ENCODE results near the gene ZNF282. TPM values are rescaled to one million over a fixed set of nuclear protein-coding genes. Genes with fewer than 3 reads are reported as not detected.
"Not testable (repeated sequence)": the region's sequence is repeated elsewhere in the genome, so short reads cannot be mapped to it uniquely, and the experiment has no call there.

Gene ZNF282
- total RNA-seq, 3 donors from 2014 or later (not counting 1 experiment from before 2014, with no cell fraction given) = 22.2 to 29.9 (median 26.0) TPM

- H3K36me3 ChIP-seq (ENCODE audit: control insufficient read depth, insufficient read depth, low read length) = peaks cover 36% of the 10 kb centered on the region
- DNase-seq = no peak
- H3K4me3 Mint-ChIP-seq = no peak overlapping the region
- H3K27ac ChIP-seq (ENCODE audit: low read length) = no peak overlapping the region
- H3K27me3 Mint-ChIP-seq (ENCODE audit: low read depth in 2 of 2) = no peaks in the 10 kb centered on the region
- no peak for TF ChIP-seq CTCF (IDR thresholded peaks at IDR 0.05)
- no peaks in the 10 kb centered on the region for H3K9me3 Mint-ChIP-seq
- H3K27me3 ChIP-seq (ENCODE audit: control insufficient read depth, insufficient read depth, low read length) = no peaks in the 10 kb centered on the region
- intact Hi-C loops (cut with micrococcal nuclease) = no loop called here
- no peaks in the 10 kb centered on the region for H3K36me3 Mint-ChIP-seq
- no peak overlapping the region for H3K4me3 ChIP-seq (ENCODE audit: low read length)
- H3K27ac Mint-ChIP-seq = peak overlapping the region in 1 of 2 donors; percentile 16
- H3K4me1 Mint-ChIP-seq = peaks cover 14 to 22% of the 10 kb centered on the region in 2 donors
- H3K4me1 ChIP-seq (ENCODE audit: control insufficient read depth, insufficient read depth, low read length) = peaks cover 13% of the 10 kb centered on the region
- no peaks in the 10 kb centered on the region for H3K9me3 ChIP-seq (ENCODE audit: control insufficient read depth, insufficient read depth, low read length)
- 98% methylated on average over 21 of the region's 21 CpGs for WGBS (ENCODE audit: insufficient coverage)
- no peak for ATAC-seq
Observed at GRCh38 chr7:149266451-149266850, 71.1 kb downstream of the ZNF282 start.

GRCh38 chr7:149267733-149268132, 72.4 kb downstream of the ZNF282 start:
- H3K9me3 Mint-ChIP-seq = no peaks in the 10 kb centered on the region
- Histone ChIP-seq H3K4me1 (ENCODE audit: control insufficient read depth, insufficient read depth, low read length) (peaks cover 6% of the 10 kb centered on the region), H3K9me3 (ENCODE audit: control insufficient read depth, insufficient read depth, low read length) (no peaks in the 10 kb centered on the region), H3K36me3 (ENCODE audit: control insufficient read depth, insufficient read depth, low read length) (peaks cover 48% of the 10 kb centered on the region), H3K27me3 (ENCODE audit: control insufficient read depth, insufficient read depth, low read length) (no peaks in the 10 kb centered on the region), H3K27ac (ENCODE audit: low read length) (no peak overlapping the region), H3K4me3 (ENCODE audit: low read length) (no peak overlapping the region)
- WGBS (ENCODE audit: insufficient coverage) = 95% methylated on average over 8 of the region's 8 CpGs
- TF ChIP-seq CTCF (IDR thresholded peaks at IDR 0.05) = no peak
- H3K36me3 Mint-ChIP-seq = no peaks in the 10 kb centered on the region
- H3K4me3 Mint-ChIP-seq = no peak overlapping the region
- intact Hi-C loops (cut with micrococcal nuclease) = no loop called here
- H3K4me1 Mint-ChIP-seq = peaks cover 11 to 18% of the 10 kb centered on the region in 2 donors
- DNase-seq (no peak), ATAC-seq (no peak)
- no peaks in the 10 kb centered on the region for H3K27me3 Mint-ChIP-seq (ENCODE audit: low read depth in 2 of 2)
- no peak overlapping the region for H3K27ac Mint-ChIP-seq

GRCh38 chr7:149274424-149274823, 79.1 kb downstream of the ZNF282 start:
- H3K9me3 Mint-ChIP-seq; ATAC-seq; H3K4me3 ChIP-seq (ENCODE audit: low read length); intact Hi-C loops (cut with micrococcal nuclease); H3K27me3 ChIP-seq (ENCODE audit: control insufficient read depth, insufficient read depth, low read length); DNase-seq; H3K36me3 Mint-ChIP-seq; H3K4me3 Mint-ChIP-seq; H3K9me3 ChIP-seq (ENCODE audit: control insufficient read depth, insufficient read depth, low read length); H3K27ac ChIP-seq (ENCODE audit: low read length); H3K4me1 Mint-ChIP-seq; H3K27me3 Mint-ChIP-seq (ENCODE audit: low read depth in 2 of 2); H3K27ac Mint-ChIP-seq; H3K4me1 ChIP-seq (ENCODE audit: control insufficient read depth, insufficient read depth, low read length): not testable (repeated sequence)
- peaks cover 50% of the 10 kb centered on the region for H3K36me3 ChIP-seq (ENCODE audit: control insufficient read depth, insufficient read depth, low read length)
- WGBS (ENCODE audit: insufficient coverage) = 96% methylated on average over 8 of the region's 8 CpGs

Other genes with a start within 250 kb of the ZNF282 start
- 10 to 100 TPM; 54.0 to 82.0 (median 62.7) TPM for gene PDIA4, start 167.0 kb upstream of the ZNF282 start, total RNA-seq
- 1 to 10 TPM; 3.2 to 9.1 (median 4.6) TPM for gene ZNF786, start 104.8 kb upstream of the ZNF282 start, total RNA-seq
- 1 to 10 TPM; 1.2 to 1.7 (median 1.4) TPM for gene ZNF425, start 69.2 kb upstream of the ZNF282 start, total RNA-seq
- 10 to 100 TPM; 14.8 to 18.5 (median 18.5) TPM for gene ZNF398, start 48.1 kb upstream of the ZNF282 start, total RNA-seq
- 10 to 100 TPM; 11.2 to 23.7 (median 17.0) TPM for gene ZNF212, start 44.1 kb downstream of the ZNF282 start, total RNA-seq
- 10 to 100 TPM; 24.0 to 29.8 (median 28.3) TPM for gene ZNF783, start 66.7 kb downstream of the ZNF282 start, total RNA-seq